Endothelial cell of umbilical vein (primary cell): ENCODE data around the gene PEDS1. TPM values are rescaled to one million over a fixed set of nuclear protein-coding genes. Genes with fewer than 3 reads are reported as not detected.
A peak's percentile ranks its signal among the peaks of the same experiment; 100 is the strongest.

Source experiments
- BruUV-seq: library from RNA; stranded (reverse); fragments of 400-500 nt; replicated peaks from 2 replicates; lab custom pipeline; 2021; lab: Mats Ljungman, UMichigan
- CTCF ChIA-PET: fragments of 300-600, 350-600 bp; sonication (Branson Sonifier 250); formaldehyde crosslinking; loops from one replicate; lab custom pipeline; 2021; ENCODE audit warnings: antibody characterized with exemption, inconsistent platforms; lab: Charles Lee
- POLR2A ChIA-PET: fragments of 300-600, 350-600 bp; sonication (Branson Sonifier 250); formaldehyde crosslinking; loops from one replicate; lab custom pipeline; 2021; ENCODE audit warnings: antibody characterized with exemption, inconsistent platforms; lab: Charles Lee
- DNase-seq: peaks from one replicate; pipeline ENCODE4 v3.0.0-alpha.2; 2011; ENCODE audit warnings: low read depth, low spot score
- FAIRE-seq: peaks from 2 replicates; lab custom pipeline; 2011; peaks lifted over from hg19 to GRCh38; lab: Jason Lieb, UNC
- H2AFZ ChIP-seq: 2 replicates; pipeline ENCODE4 v1.6.0; 2012; ENCODE audit warnings: low read depth, low read length, control low read depth, inconsistent platforms
- H3K27ac ChIP-seq: 2 replicates; pipeline ENCODE4 v1.5.1; 2011; ENCODE audit warnings: low read depth, mild to moderate bottlenecking, control low read depth, low read length, moderate library complexity; ENCODE audit not compliant: insufficient read depth
- H3K27me3 ChIP-seq, 2 experiments: 2 replicates each; pipeline versions ENCODE4 v1.6.0 to v1.6.1; 2011; ENCODE audit warnings: low read length in 2 of 2, mixed read lengths in 1 of 2; ENCODE audit not compliant: control insufficient read depth in 2 of 2, insufficient read depth in 2 of 2
- H3K36me3 ChIP-seq, 2 experiments: 2 replicates in 1 of 2; 3 replicates in 1 of 2; pipeline ENCODE4 v1.5.1; 2011; ENCODE audit warnings: low read length in 2 of 2, mild to moderate bottlenecking in 1 of 2, moderate library complexity in 1 of 2; ENCODE audit not compliant: control insufficient read depth in 2 of 2, insufficient read depth in 2 of 2; ENCODE audit errors: extremely low read depth in 1 of 2
- H3K4me1 ChIP-seq: 3 replicates; pipeline ENCODE4 v1.5.1; 2011; ENCODE audit warnings: mild to moderate bottlenecking, low read length; ENCODE audit not compliant: control insufficient read depth, insufficient read depth; ENCODE audit errors: extremely low read depth
- H3K4me2 ChIP-seq: 2 replicates; pipeline ENCODE4 v1.6.1; 2011; ENCODE audit warnings: low read length, control low read depth, mixed read lengths; ENCODE audit not compliant: insufficient read depth
- H3K4me3 ChIP-seq, 3 experiments: fragments of 200-600 bp in 1 of 3; sonication (generic), shearing (Covaris generic) in 1 of 3; replicated peaks in 1 of 3; 2 replicates each; pipeline ENCODE4 v1.5.1; 2011 to 2016; ENCODE audit warnings: control low read depth in 3 of 3, low read length in 3 of 3, mild to moderate bottlenecking in 2 of 3, inconsistent platforms in 1 of 3, low read depth in 1 of 3, moderate library complexity in 1 of 3; ENCODE audit not compliant: insufficient read depth in 1 of 3
- H3K79me2 ChIP-seq: 2 replicates; pipeline ENCODE4 v1.6.0; 2012; ENCODE audit warnings: low read length, inconsistent platforms; ENCODE audit not compliant: control insufficient read depth, insufficient read depth
- H3K9ac ChIP-seq: replicated peaks from 2 replicates; pipeline ENCODE3; 2011; ENCODE audit warnings: low read length, control low read depth; ENCODE audit not compliant: insufficient read depth; ENCODE audit errors: extremely low read depth
- H3K9me1 ChIP-seq: replicated peaks from 3 replicates; pipeline ENCODE4 v1.6.0; 2011; ENCODE audit warnings: mild to moderate bottlenecking, low read length; ENCODE audit not compliant: control insufficient read depth, insufficient read depth; ENCODE audit errors: extremely low read depth
- H3K9me3 ChIP-seq: replicated peaks from 2 replicates; pipeline ENCODE4 v1.5.1; 2012; ENCODE audit warnings: low read length, inconsistent platforms; ENCODE audit not compliant: control insufficient read depth, insufficient read depth
- H4K20me1 ChIP-seq: replicated peaks from 2 replicates; pipeline ENCODE3; 2011; ENCODE audit warnings: mild to moderate bottlenecking, low read length; ENCODE audit not compliant: control insufficient read depth, insufficient read depth; ENCODE audit errors: extremely low read depth
- EZH2 ChIP-seq: IDR thresholded peaks from 2 replicates; pipeline ENCODE4 v1.6.1; 2012; ENCODE audit warnings: borderline replicate concordance, low read depth, mild to moderate bottlenecking, moderate library complexity, low read length, inconsistent platforms; ENCODE audit not compliant: severe bottlenecking
- FOS ChIP-seq: IDR thresholded peaks from 2 replicates; pipeline ENCODE4 v1.6.1; 2011; ENCODE audit warnings: mild to moderate bottlenecking, low read length, moderate library complexity, borderline replicate concordance; ENCODE audit not compliant: insufficient read depth
- GATA2 ChIP-seq: IDR thresholded peaks from 2 replicates; pipeline ENCODE4 v1.7.0; 2011; ENCODE audit warnings: low read depth, mild to moderate bottlenecking, moderate library complexity, mixed read lengths, low read length; ENCODE audit not compliant: insufficient read length, insufficient read depth
- JUN ChIP-seq: IDR thresholded peaks from 2 replicates; pipeline ENCODE4 v1.6.1; 2011; ENCODE audit warnings: borderline replicate concordance, low read depth; ENCODE audit not compliant: insufficient read length, insufficient read depth
- MYC ChIP-seq: IDR thresholded peaks from one replicate; pipeline ENCODE4 v1.6.1; 2011; ENCODE audit warnings: mild to moderate bottlenecking, low read depth, low read length
- POLR2A ChIP-seq: IDR thresholded peaks from 2 replicates; pipeline ENCODE4 v1.6.1; 2012; ENCODE audit warnings: low read depth, mild to moderate bottlenecking, control low read depth, low read length
- POLR2AphosphoS5 ChIP-seq: IDR thresholded peaks from 2 replicates; pipeline ENCODE4 v1.6.1; 2012; ENCODE audit warnings: low read depth, mild to moderate bottlenecking, control low read depth, low read length, moderate library complexity; ENCODE audit not compliant: insufficient read depth
- dilution Hi-C: fragments of 300-500 bp; cut with MboI; formaldehyde crosslinking; loops from one replicate; pipeline ENCODE4 v1.15.0; 2019; ENCODE audit warnings: low sequenced_read_pairs; ENCODE audit not compliant: extremely low pct_ligation_motif_present
- intact Hi-C: fragments of 100-400 bp; cut with micrococcal nuclease; formaldehyde crosslinking; loops from one replicate; pipeline ENCODE4 v1.10.0; 2022
- polyA plus RNA-seq, 4 experiments: library from polyadenylated mRNA; depleted of rRNA in 3 of 4; stranded (reverse) in 3 of 4; unstranded in 1 of 4; fragments of >200 nt; gene quantifications; 2 replicates each; pipeline versions ENCODE4 v1.2.1 to v1.2.3, GENCODE V29; 2011 to 2012; ENCODE audit warnings: missing spikeins in 1 of 4
- total RNA-seq: library from RNA; stranded (reverse); gene quantifications from 2 replicates; pipeline ENCODE4 v1.2.3, GENCODE V29; 2021
- TF ChIP-seq, protein P1 (sequence below): IDR thresholded peaks from 2 replicates; pipeline ENCODE4 v1.6.1; 2011; ENCODE audit not compliant: insufficient read depth, insufficient read length
- TF ChIP-seq, protein P2 (sequence below), 2 donors: IDR thresholded peaks; 1 replicate in 1 of 2; 2 replicates in 1 of 2; pipeline ENCODE4 v1.5.1; 2011; ENCODE audit warnings: low read length in 2 of 2, mild to moderate bottlenecking in 2 of 2, moderate library complexity in 2 of 2, control low read depth in 1 of 2, inconsistent platforms in 1 of 2, low read depth in 1 of 2; ENCODE audit not compliant: insufficient read depth in 1 of 2; ENCODE audit errors: extremely low read depth in 1 of 2

Gene PEDS1
- total and polyA plus RNA-seq, 2 donors (not counting 3 experiments of a cell fraction or from before 2014, with no cell fraction given): 62.7 to 131 TPM

DNA sequence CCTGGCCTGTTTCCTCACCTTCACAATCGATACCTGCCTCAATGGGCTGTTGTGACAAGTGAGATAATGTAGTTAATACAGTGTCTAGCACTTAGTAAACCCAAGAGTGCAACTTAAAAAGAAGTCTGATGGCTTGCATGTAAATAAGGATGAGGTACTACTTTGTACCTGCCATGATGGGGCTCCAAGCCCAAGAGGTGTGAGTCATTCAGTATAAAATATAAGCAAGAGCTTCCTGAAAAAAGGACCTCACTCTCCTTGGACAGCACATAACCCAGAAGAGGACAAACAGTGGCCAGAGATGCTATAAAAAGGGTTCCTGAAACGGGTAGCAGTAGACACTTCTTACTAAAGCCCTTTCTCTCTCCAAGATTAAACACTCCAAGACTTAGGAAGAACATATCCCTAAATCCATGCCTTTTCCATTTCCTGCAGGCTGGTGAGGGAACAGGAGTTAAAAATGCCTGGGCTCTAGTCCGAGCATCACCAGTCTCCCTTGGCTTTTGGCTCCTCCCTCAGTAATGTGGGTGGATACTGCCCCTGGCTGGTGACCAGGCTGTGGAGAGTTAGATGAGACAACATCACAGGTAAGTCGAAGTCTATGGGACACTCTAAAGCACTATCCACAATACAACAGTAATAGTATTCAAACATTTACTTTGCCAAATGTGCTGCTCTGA is 44.8 kb downstream of the PEDS1 start:
- no peak overlapping the region for H2AFZ ChIP-seq
- DNase-seq: no peak
- peaks cover 2% of the 10 kb centered on the region for H4K20me1 ChIP-seq
- no peaks in the 10 kb centered on the region for H3K9me1 ChIP-seq
- BruUV-seq: no TSS peak
- no peak overlapping the region for H3K4me2 ChIP-seq
- POLR2A ChIA-PET: no interaction called here
- peaks cover 88% of the 10 kb centered on the region for H3K79me2 ChIP-seq
- intact Hi-C loops (no loop called here), dilution Hi-C loops (no loop called here)
- peak; percentile 36 for TF ChIP-seq FOS
- TF ChIP-seq, protein P1, sequence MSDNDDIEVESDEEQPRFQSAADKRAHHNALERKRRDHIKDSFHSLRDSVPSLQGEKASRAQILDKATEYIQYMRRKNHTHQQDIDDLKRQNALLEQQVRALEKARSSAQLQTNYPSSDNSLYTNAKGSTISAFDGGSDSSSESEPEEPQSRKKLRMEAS: no peak
- TF ChIP-seq EZH2: no peak
- peaks cover 63% of the 10 kb centered on the region for H3K4me1 ChIP-seq
- H3K36me3 ChIP-seq: no peaks in the 10 kb centered on the region
- H3K9me3 ChIP-seq: no peaks in the 10 kb centered on the region
- CTCF ChIA-PET: interaction anchor here (0.9 to 2.6 kb wide), 5 partner anchors 11 to 130 kb away, joined by 3 to 11 read pairs (median 8); no protein-coding TSS in a partner anchor
- no peak overlapping the region for H3K27ac ChIP-seq
- no peak for FAIRE-seq
- no peak overlapping the region for H3K9ac ChIP-seq
- H3K4me3 ChIP-seq: no peak overlapping the region
- no peaks in the 10 kb centered on the region for H3K27me3 ChIP-seq

DNA sequence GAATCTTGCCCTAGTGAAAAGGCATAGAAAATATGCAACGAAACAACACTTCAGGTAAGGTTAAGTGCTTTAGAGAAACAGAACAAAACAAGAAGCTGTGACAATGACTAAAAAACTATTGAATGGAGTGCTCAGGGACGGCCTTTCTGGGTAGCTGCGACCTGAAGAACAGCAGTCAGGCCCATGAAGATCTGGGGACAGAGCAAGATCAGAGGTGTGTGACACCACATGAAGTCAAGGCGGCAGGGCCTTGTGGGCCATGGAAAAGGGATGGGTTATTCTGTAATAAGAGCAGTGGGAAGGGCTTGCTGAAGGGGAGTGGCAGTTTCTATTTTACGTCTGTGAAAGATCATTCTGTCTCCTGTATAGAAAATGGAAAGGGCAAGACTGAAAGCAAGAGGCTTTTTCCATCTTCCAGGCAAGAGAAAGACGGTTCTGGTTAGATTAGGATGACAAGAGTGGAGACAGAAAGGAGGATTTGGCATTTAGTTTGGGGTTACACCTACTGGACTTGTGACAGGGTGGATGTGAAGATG is 45.7 kb downstream of the PEDS1 start:
- dilution Hi-C loops: no loop called here
- FAIRE-seq: no peak

More for the DNA sequence above, 45.7 kb downstream of the PEDS1 start:
- H3K4me2 ChIP-seq: peak overlapping the region; percentile 6
- DNase-seq: no peak
- no peak overlapping the region for H3K4me3 ChIP-seq
- no TSS peak for BruUV-seq
- peak overlapping the region; percentile 57 for H3K27ac ChIP-seq
- peaks cover 4% of the 10 kb centered on the region for H4K20me1 ChIP-seq
- H3K9me1 ChIP-seq: peaks cover 2% of the 10 kb centered on the region
- H3K9ac ChIP-seq: no peak overlapping the region
- H3K79me2 ChIP-seq: peaks cover 96% of the 10 kb centered on the region
- POLR2A ChIA-PET: no interaction called here
- H3K36me3 ChIP-seq: no peaks in the 10 kb centered on the region
- H3K9me3 ChIP-seq: no peaks in the 10 kb centered on the region
- no peaks in the 10 kb centered on the region for H3K27me3 ChIP-seq
- peaks cover 65% of the 10 kb centered on the region for H3K4me1 ChIP-seq
- TF ChIP-seq MYC (no peak), GATA2 (no peak), FOS (no peak), POLR2AphosphoS5 (no peak), EZH2 (no peak), POLR2A (no peak), JUN (no peak)
- TF ChIP-seq, protein P1: no peak
- TF ChIP-seq, protein P2, sequence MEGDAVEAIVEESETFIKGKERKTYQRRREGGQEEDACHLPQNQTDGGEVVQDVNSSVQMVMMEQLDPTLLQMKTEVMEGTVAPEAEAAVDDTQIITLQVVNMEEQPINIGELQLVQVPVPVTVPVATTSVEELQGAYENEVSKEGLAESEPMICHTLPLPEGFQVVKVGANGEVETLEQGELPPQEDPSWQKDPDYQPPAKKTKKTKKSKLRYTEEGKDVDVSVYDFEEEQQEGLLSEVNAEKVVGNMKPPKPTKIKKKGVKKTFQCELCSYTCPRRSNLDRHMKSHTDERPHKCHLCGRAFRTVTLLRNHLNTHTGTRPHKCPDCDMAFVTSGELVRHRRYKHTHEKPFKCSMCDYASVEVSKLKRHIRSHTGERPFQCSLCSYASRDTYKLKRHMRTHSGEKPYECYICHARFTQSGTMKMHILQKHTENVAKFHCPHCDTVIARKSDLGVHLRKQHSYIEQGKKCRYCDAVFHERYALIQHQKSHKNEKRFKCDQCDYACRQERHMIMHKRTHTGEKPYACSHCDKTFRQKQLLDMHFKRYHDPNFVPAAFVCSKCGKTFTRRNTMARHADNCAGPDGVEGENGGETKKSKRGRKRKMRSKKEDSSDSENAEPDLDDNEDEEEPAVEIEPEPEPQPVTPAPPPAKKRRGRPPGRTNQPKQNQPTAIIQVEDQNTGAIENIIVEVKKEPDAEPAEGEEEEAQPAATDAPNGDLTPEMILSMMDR (IDR thresholded peaks at IDR 0.05; ENCODE audit: extremely low read depth in 1 of 2, insufficient read depth in 1 of 2, low read depth in 1 of 2, low read length in 2 of 2): no peak
- intact Hi-C loops: no loop called here
- no peak overlapping the region for H2AFZ ChIP-seq
- CTCF ChIA-PET: interaction anchor here (1.1 to 2.6 kb wide), 3 partner anchors 23 to 129 kb away, joined by 3 to 14 read pairs (median 9); no protein-coding TSS in a partner anchor
